Smooth muscle cell (in vitro differentiated cells): ENCODE data around the gene GLIS1. TPM values are rescaled to one million over a fixed set of nuclear protein-coding genes. Genes with fewer than 3 reads are reported as not detected.

ENCODE experiments used
- DNase-seq: peaks from one replicate; lab custom pipeline; 2025; ENCODE audit not compliant: unreplicated experiment; lab: John Stamatoyannopoulos, UW
- H2AFZ ChIP-seq: fragments of 200-600 bp; sonication (generic); 2 replicates; pipeline ENCODE4 v1.6.0; 2016; ENCODE audit warnings: antibody characterized with exemption, low read depth, mild to moderate bottlenecking
- H3F3A ChIP-seq: fragments of 200-600 bp; sonication (generic); 2 replicates; pipeline ENCODE4 v1.6.0; 2017; ENCODE audit warnings: antibody characterized with exemption, low read depth
- H3K27ac ChIP-seq: fragments of 200-600 bp; sonication (generic); 2 replicates; pipeline ENCODE4 v1.5.1; 2016; ENCODE audit warnings: low read depth, mild to moderate bottlenecking
- H3K27me3 ChIP-seq: fragments of 200-600 bp; sonication (generic); 2 replicates; pipeline ENCODE4 v1.6.1; 2016; ENCODE audit warnings: low read depth, mild to moderate bottlenecking
- H3K36me3 ChIP-seq: fragments of 200-600 bp; sonication (generic); 2 replicates; pipeline ENCODE4 v1.5.1; 2016; ENCODE audit warnings: low read depth
- H3K4me1 ChIP-seq: fragments of 200-600 bp; sonication (generic); 2 replicates; pipeline ENCODE4 v1.5.1; 2016; ENCODE audit warnings: low read depth
- H3K4me2 ChIP-seq: fragments of 200-600 bp; sonication (generic); 2 replicates; pipeline ENCODE4 v1.6.0; 2016; ENCODE audit warnings: mild to moderate bottlenecking
- H3K4me3 ChIP-seq: fragments of 200-600 bp; sonication (generic); 2 replicates; pipeline ENCODE4 v1.5.1; 2016; ENCODE audit warnings: mild to moderate bottlenecking
- H3K79me2 ChIP-seq: fragments of 200-600 bp; sonication (generic); 2 replicates; pipeline ENCODE4 v1.6.0; 2016; ENCODE audit warnings: low read depth, mild to moderate bottlenecking
- H3K9ac ChIP-seq: fragments of 200-600 bp; sonication (generic); 2 replicates; pipeline ENCODE4 v1.6.0; 2016; ENCODE audit warnings: low read depth
- H3K9me3 ChIP-seq: fragments of 200-600 bp; sonication (generic); replicated peaks from 2 replicates; pipeline ENCODE4 v1.5.1; 2016; ENCODE audit warnings: low read depth
- H4K20me1 ChIP-seq: fragments of 200-600 bp; sonication (generic); 2 replicates; pipeline ENCODE4 v1.6.0; 2016; ENCODE audit warnings: low read depth
- WGBS: methylation state at CpG from one replicate; pipeline ENCODE4 v1.1.7; 2016; ENCODE audit warnings: low lambda C conversion rate; 5-methylcytosine and 5-hydroxymethylcytosine counted together
- polyA plus RNA-seq: library from polyadenylated mRNA; unstranded; fragments of >200 nt; fragmentation: Nextera tagmentation; extraction: Ambion mirVana; gene quantifications from 2 replicates; pipeline ENCODE4 v1.2.1, GENCODE V29; 2016
- total RNA-seq: library from RNA; depleted of rRNA; stranded (reverse); fragments of >200 nt; gene quantifications from 2 replicates; pipeline ENCODE4 v1.2.3, GENCODE V29; 2014
- TF ChIP-seq, protein P1 (sequence below): fragments of 200-600 bp; sonication (generic); IDR thresholded peaks from 2 replicates; pipeline ENCODE4 v1.5.1; 2017; ENCODE audit warnings: borderline replicate concordance, mild to moderate bottlenecking, antibody characterized with exemption; ENCODE audit not compliant: insufficient read depth, poor library complexity, severe bottlenecking

The GLIS1 gene
- total and polyA plus RNA-seq, 2 experiments from 2014 or later: 0.36 to 4.9 TPM

GRCh38 chr1:53766831-53767405 lies 28.0 kb upstream of the GLIS1 start:
- no peak for DNase-seq
- H3K36me3 ChIP-seq: no peaks in the 10 kb centered on the region
- H3K79me2 ChIP-seq: no peaks in the 10 kb centered on the region
- H3K9ac ChIP-seq: peak overlapping the region; percentile 42
- WGBS: 32% methylated on average over 3 of the region's 3 CpGs
- peaks cover 6% of the 10 kb centered on the region for H3F3A ChIP-seq
- no peaks in the 10 kb centered on the region for H3K9me3 ChIP-seq
- H4K20me1 ChIP-seq: no peaks in the 10 kb centered on the region
- peak overlapping the region; percentile 34 for H2AFZ ChIP-seq
- TF ChIP-seq, protein P1, sequence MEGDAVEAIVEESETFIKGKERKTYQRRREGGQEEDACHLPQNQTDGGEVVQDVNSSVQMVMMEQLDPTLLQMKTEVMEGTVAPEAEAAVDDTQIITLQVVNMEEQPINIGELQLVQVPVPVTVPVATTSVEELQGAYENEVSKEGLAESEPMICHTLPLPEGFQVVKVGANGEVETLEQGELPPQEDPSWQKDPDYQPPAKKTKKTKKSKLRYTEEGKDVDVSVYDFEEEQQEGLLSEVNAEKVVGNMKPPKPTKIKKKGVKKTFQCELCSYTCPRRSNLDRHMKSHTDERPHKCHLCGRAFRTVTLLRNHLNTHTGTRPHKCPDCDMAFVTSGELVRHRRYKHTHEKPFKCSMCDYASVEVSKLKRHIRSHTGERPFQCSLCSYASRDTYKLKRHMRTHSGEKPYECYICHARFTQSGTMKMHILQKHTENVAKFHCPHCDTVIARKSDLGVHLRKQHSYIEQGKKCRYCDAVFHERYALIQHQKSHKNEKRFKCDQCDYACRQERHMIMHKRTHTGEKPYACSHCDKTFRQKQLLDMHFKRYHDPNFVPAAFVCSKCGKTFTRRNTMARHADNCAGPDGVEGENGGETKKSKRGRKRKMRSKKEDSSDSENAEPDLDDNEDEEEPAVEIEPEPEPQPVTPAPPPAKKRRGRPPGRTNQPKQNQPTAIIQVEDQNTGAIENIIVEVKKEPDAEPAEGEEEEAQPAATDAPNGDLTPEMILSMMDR: no peak
- peaks cover 10% of the 10 kb centered on the region for H3K4me1 ChIP-seq
- H3K4me3 ChIP-seq: peak overlapping the region; percentile 3
- peak overlapping the region; percentile 83 for H3K27ac ChIP-seq
- peak overlapping the region; percentile 82 for H3K4me2 ChIP-seq
- H3K27me3 ChIP-seq: no peaks in the 10 kb centered on the region

DNA sequence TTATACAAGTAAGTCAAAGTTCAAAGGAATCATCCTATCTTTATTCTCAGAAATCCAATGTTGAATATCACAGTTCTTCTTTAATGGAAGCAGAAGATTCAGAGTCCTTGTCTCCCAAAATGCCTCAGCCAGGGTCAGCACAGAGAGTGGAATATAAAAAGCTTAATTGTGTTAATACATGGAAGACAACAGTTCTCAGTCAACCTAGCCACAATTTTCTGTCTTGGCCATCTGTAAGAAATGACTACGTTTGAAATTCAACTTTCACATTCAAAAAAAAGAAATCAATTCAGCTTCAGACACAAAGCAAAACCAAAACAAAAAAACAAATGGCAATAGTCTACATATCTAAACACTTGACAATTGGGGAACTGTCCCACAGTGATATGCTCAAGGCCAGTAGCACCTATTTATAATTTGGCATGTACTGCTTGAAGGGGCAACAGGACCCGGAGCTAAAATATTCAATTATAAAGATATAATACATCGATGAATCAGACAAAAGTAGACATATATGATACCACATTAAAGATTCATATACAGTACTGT lies 27.3 kb upstream of the GLIS1 start:
- Histone ChIP-seq H3K9ac (peak overlapping the region; percentile 33), H3K79me2 (no peaks in the 10 kb centered on the region), H3K4me1 (peaks cover 9% of the 10 kb centered on the region), H2AFZ (peak overlapping the region; percentile 34), H3F3A (peaks cover 6% of the 10 kb centered on the region), H4K20me1 (no peaks in the 10 kb centered on the region), H3K9me3 (no peaks in the 10 kb centered on the region), H3K27ac (peak overlapping the region; percentile 83), H3K36me3 (no peaks in the 10 kb centered on the region), H3K4me2 (peak overlapping the region; percentile 82), H3K27me3 (no peaks in the 10 kb centered on the region), H3K4me3 (no peak overlapping the region)
- no peak for DNase-seq
- 95% methylated on average over 3 of the region's 3 CpGs for WGBS
- TF ChIP-seq, protein P1: no peak

GRCh38 chr1:53765657-53766056 lies 26.7 kb upstream of the GLIS1 start:
- Histone ChIP-seq H3K27me3 (no peaks in the 10 kb centered on the region), H3K27ac (peak overlapping the region; percentile 83), H3K4me2 (peak overlapping the region; percentile 82), H4K20me1 (no peaks in the 10 kb centered on the region), H3K36me3 (no peaks in the 10 kb centered on the region), H3K79me2 (no peaks in the 10 kb centered on the region), H3F3A (peaks cover 6% of the 10 kb centered on the region), H3K4me1 (peaks cover 9% of the 10 kb centered on the region), H2AFZ (peak overlapping the region; percentile 34), H3K4me3 (no peak overlapping the region), H3K9ac (peak overlapping the region; percentile 33), H3K9me3 (no peaks in the 10 kb centered on the region)
- DNase-seq: no peak
- TF ChIP-seq, protein P1: no peak
- 28% methylated on average over 1 of the region's 1 CpG for WGBS

DNA sequence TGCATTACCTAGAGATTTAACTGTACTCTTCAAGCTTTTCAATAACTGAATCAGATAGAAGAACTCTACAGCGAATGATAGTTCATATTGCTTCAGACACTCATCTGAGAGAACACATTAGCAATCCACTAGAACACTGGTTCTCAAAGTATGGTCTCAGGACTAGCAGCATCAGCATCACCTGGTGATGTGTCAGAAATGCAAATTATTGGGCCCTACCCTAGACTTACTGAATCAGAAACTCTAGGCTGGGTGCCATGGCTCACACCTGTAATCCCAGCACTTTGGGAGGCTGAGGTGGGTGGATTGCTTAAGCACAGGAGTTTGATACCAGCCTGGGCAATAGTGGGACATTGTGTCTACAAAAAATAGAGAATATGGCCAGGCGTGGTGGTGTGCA lies 24.9 kb upstream of the GLIS1 start:
- H2AFZ ChIP-seq: no peak overlapping the region
- DNase-seq: no peak
- H3K27me3 ChIP-seq: no peaks in the 10 kb centered on the region
- no peak overlapping the region for H3K4me2 ChIP-seq
- peaks cover 6% of the 10 kb centered on the region for H3F3A ChIP-seq
- H3K4me1 ChIP-seq: peaks cover 9% of the 10 kb centered on the region
- WGBS: 93% methylated on average over 2 of the region's 2 CpGs
- H3K9me3 ChIP-seq: no peaks in the 10 kb centered on the region
- H3K36me3 ChIP-seq: no peaks in the 10 kb centered on the region
- H4K20me1 ChIP-seq: no peaks in the 10 kb centered on the region
- TF ChIP-seq, protein P1: no peak
- no peak overlapping the region for H3K4me3 ChIP-seq
- no peak overlapping the region for H3K27ac ChIP-seq
- H3K9ac ChIP-seq: no peak overlapping the region
- H3K79me2 ChIP-seq: no peaks in the 10 kb centered on the region
